K562 (cell line): ENCODE results near the gene MBD4. TPM values are rescaled to one million over a fixed set of nuclear protein-coding genes. Genes with fewer than 3 reads are reported as not detected.

ENCODE experiments used
- CBFA2T2 ChIP-seq: fragments of 450-650 bp; conservative IDR thresholded peaks from 2 replicates; pipeline ENCODE4 v1.6.1; 2017; ENCODE audit warnings: mild to moderate bottlenecking
- CBFA2T3 ChIP-seq: fragments of 450-650 bp; IDR thresholded peaks from 2 replicates; pipeline ENCODE4 v1.6.1; 2017
- EP300 ChIP-seq: IDR thresholded peaks from 2 replicates; pipeline ENCODE4 v1.6.1; 2012; ENCODE audit warnings: low read length, improper control_type of control experiment
- FOXK2 ChIP-seq, 2 experiments: fragments of 450-650 bp; IDR thresholded peaks in 1 of 2; conservative IDR thresholded peaks in 1 of 2; 2 replicates each; pipeline ENCODE4 v1.6.1; 2016; ENCODE audit warnings: low read depth in 2 of 2, mild to moderate bottlenecking in 1 of 2
- GATAD2B ChIP-seq: fragments of 450-650 bp; IDR thresholded peaks from 2 replicates; pipeline ENCODE4 v1.6.1; 2017; ENCODE audit warnings: mild to moderate bottlenecking, borderline replicate concordance
- JUND ChIP-seq, 2 experiments: IDR thresholded peaks; 2 replicates in 1 of 2; 3 replicates in 1 of 2; pipeline ENCODE4 v1.6.1; 2011; ENCODE audit warnings: borderline replicate concordance in 2 of 2, low read depth in 2 of 2, low read length in 2 of 2, improper control_type of control experiment in 1 of 2, missing biosample characterization in 1 of 2, missing genetic modification characterization in 1 of 2, missing genetic modification reagents in 1 of 2
- KDM5B ChIP-seq: fragments of 200-600 bp; sonication (generic); IDR thresholded peaks from 2 replicates; pipeline ENCODE4 v1.6.1; 2012; ENCODE audit warnings: low read depth, mild to moderate bottlenecking, moderate library complexity, low read length, control low read depth, inconsistent platforms; ENCODE audit not compliant: insufficient replicate concordance
- LCOR ChIP-seq: sonication (generic); formaldehyde crosslinking; IDR thresholded peaks from 2 replicates; pipeline ENCODE4 v1.8.0; 2022; ENCODE audit warnings: mild to moderate bottlenecking, missing genetic modification reagents
- MEIS2 ChIP-seq: fragments of 450-650 bp; IDR thresholded peaks from 2 replicates; pipeline ENCODE4 v1.6.1; 2014; ENCODE audit warnings: mild to moderate bottlenecking; ENCODE audit not compliant: partially characterized antibody
- NCOA1 ChIP-seq: fragments of 450-650 bp; IDR thresholded peaks from 2 replicates; pipeline ENCODE4 v1.6.1; 2016; ENCODE audit warnings: low read depth
- NCOA2 ChIP-seq, 2 experiments: fragments of 450-650 bp; IDR thresholded peaks; 2 replicates each; pipeline ENCODE4 v1.6.1; 2018; ENCODE audit warnings: mild to moderate bottlenecking in 2 of 2, moderate library complexity in 1 of 2; ENCODE audit not compliant: partially characterized antibody in 2 of 2
- NFE2 ChIP-seq: IDR thresholded peaks from 2 replicates; pipeline ENCODE4 v1.6.1; 2014; ENCODE audit warnings: antibody characterized with exemption, low read depth
- NFIC ChIP-seq: fragments of 450-650 bp; IDR thresholded peaks from 2 replicates; pipeline ENCODE4 v1.6.1; 2017; ENCODE audit warnings: mild to moderate bottlenecking, inconsistent platforms
- POLR2AphosphoS5 ChIP-seq: IDR thresholded peaks from 2 replicates; pipeline ENCODE4 v1.6.1; 2011; ENCODE audit warnings: mild to moderate bottlenecking, low read depth, low read length, moderate library complexity; ENCODE audit not compliant: control insufficient read depth, insufficient read depth
- RCOR1 ChIP-seq, 2 experiments: IDR thresholded peaks; 2 replicates each; pipeline ENCODE4 v1.6.1; 2012; ENCODE audit warnings: low read depth in 2 of 2, low read length in 2 of 2, borderline replicate concordance in 1 of 2, improper control_type of control experiment in 1 of 2
- TCF3 ChIP-seq: sonication (generic); formaldehyde crosslinking; IDR thresholded peaks from 2 replicates; pipeline ENCODE4 v1.4.0; 2020; ENCODE audit warnings: mild to moderate bottlenecking, missing genetic modification reagents
- TOE1 ChIP-seq, 2 experiments: fragments of 450-650 bp in 1 of 2; sonication (generic) in 1 of 2; formaldehyde crosslinking in 1 of 2; IDR thresholded peaks; 2 replicates each; pipeline versions ENCODE4 v1.7.1 to v1.8.0; 2016 to 2022; ENCODE audit warnings: borderline replicate concordance in 2 of 2, mild to moderate bottlenecking in 2 of 2, antibody characterized with exemption in 1 of 2, inconsistent platforms in 1 of 2, low read depth in 1 of 2, missing genetic modification reagents in 1 of 2, moderate library complexity in 1 of 2
- ZNF586 ChIP-seq: fragments of 450-650 bp; formaldehyde crosslinking; conservative IDR thresholded peaks from 2 replicates; pipeline ENCODE4 v1.4.0; 2020; ENCODE audit warnings: mild to moderate bottlenecking, moderate library complexity
- polyA plus RNA-seq, 8 experiments: library from polyadenylated mRNA; depleted of rRNA in 4 of 8; stranded (reverse) in 5 of 8; unstranded in 3 of 8; fragments of >200 nt; fragmentation: Nextera tagmentation in 2 of 8; fragmentation: Illumina TruSeq in 1 of 8; extraction: Ambion mirVana in 2 of 8; extraction: Trizol in 1 of 8; gene quantifications; 2 replicates each; pipeline versions ENCODE4 v1.2.1 to v1.2.3, GENCODE V29; 2011 to 2014; ENCODE audit warnings: inconsistent platforms in 1 of 8, missing spikeins in 1 of 8
- total RNA-seq, 7 experiments: library from RNA; depleted of rRNA in 6 of 7; stranded (reverse); fragments of >200 nt in 6 of 7; fragmentation: Illumina TruSeq in 2 of 7; extraction: Trizol in 2 of 7; gene quantifications; 2 replicates each; pipeline versions ENCODE4 v1.2.1 to v1.2.3, GENCODE V29; 2011 to 2021; ENCODE audit warnings: low replicate concordance in 1 of 7
- TF ChIP-seq, protein P1 (sequence below), 3 experiments: fragments of 200-800 bp in 1 of 3; sonication (Bioruptor generic) in 1 of 3; sonication (generic) in 1 of 3; formaldehyde crosslinking in 1 of 3; IDR thresholded peaks; 2 replicates each; pipeline versions ENCODE4 v1.6.1 to v1.8.0; 2016 to 2022; ENCODE audit warnings: mild to moderate bottlenecking in 2 of 3, missing compliant biosample characterization in 2 of 3, missing genetic modification characterization in 2 of 3, missing genetic modification reagents in 1 of 3
- TF ChIP-seq, protein P2 (sequence below): sonication (generic); formaldehyde crosslinking; IDR thresholded peaks from 2 replicates; pipeline ENCODE4 v1.8.1; 2023; ENCODE audit warnings: mild to moderate bottlenecking, missing genetic modification reagents
- TF ChIP-seq, protein P3 (sequence below), 2 experiments: fragments of 200-800 bp in 1 of 2; sonication (Bioruptor generic) in 1 of 2; sonication (generic) in 1 of 2; formaldehyde crosslinking in 1 of 2; IDR thresholded peaks in 1 of 2; conservative IDR thresholded peaks in 1 of 2; 2 replicates each; pipeline versions ENCODE4 v1.5.0 to v1.6.1; 2016 to 2020; ENCODE audit warnings: missing compliant biosample characterization in 1 of 2, missing genetic modification characterization in 1 of 2, missing genetic modification reagents in 1 of 2

MBD4 gene
- total and polyA plus RNA-seq, 9 of the 15 experiments (the other 6 are each of a cell fraction or from before 2014, with no cell fraction given): 13.3 to 63.9 (median 39.0) TPM

- TF ChIP-seq, protein P1, sequence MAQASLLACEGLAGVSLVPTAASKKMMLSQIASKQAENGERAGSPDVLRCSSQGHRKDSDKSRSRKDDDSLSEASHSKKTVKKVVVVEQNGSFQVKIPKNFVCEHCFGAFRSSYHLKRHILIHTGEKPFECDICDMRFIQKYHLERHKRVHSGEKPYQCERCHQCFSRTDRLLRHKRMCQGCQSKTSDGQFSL (CRISPR knock-in tag; IDR thresholded peaks at IDR 0.05): 0 out of 2 replicates have a peak, but pooled peaks have one; percentile 23
- TF ChIP-seq, protein P1 (tag; IDR thresholded peaks at IDR 0.05): no peak
- TF ChIP-seq MEIS2 (peak; percentile 75), JUND (IDR thresholded peaks at IDR 0.05; ENCODE audit: borderline replicate concordance, low read depth, low read length) (peak; percentile 93), JUND (tag; IDR thresholded peaks at IDR 0.05; ENCODE audit: borderline replicate concordance, low read depth, low read length) (peak; percentile 90; the same call in 2 of the 3 replicates), CBFA2T3 (peak; percentile 91), GATAD2B (0 out of 2 replicates have a peak, but pooled peaks have one; percentile 11), EP300 (peak; percentile 76; the same call in 1 of the 2 replicates), KDM5B (no peak), TCF3 (CRISPR knock-in tag) (peak; percentile 87), NFE2 (peak; percentile 30; the same call in 1 of the 2 replicates), NCOA2 (IDR thresholded peaks at IDR 0.05; ENCODE audit: partially characterized antibody in 2 of 2) (peak in 1 of 2 experiments; percentile 46), RCOR1 (IDR thresholded peaks at IDR 0.05; ENCODE audit: borderline replicate concordance in 1 of 2, low read depth in 2 of 2, low read length in 2 of 2) (peak in 1 of 2 experiments; percentile 35; a peak in 1 of 4 replicates), FOXK2 (conservative IDR thresholded peaks at IDR 0.05 in 1 of 2, IDR thresholded peaks at IDR 0.05 in 1 of 2; ENCODE audit: low read depth in 2 of 2) (peak; percentile 48 to 69), ZNF586 (CRISPR knock-in tag) (no peak), TOE1 (IDR thresholded peaks at IDR 0.05; ENCODE audit: borderline replicate concordance) (0 out of 2 replicates have a peak, but pooled peaks have one; percentile 10), TOE1 (CRISPR knock-in tag; IDR thresholded peaks at IDR 0.05; ENCODE audit: borderline replicate concordance, low read depth) (no peak), CBFA2T2 (peak; percentile 84), NCOA1 (peak; percentile 50; the same call in 1 of the 2 replicates), NFIC (peak; percentile 15), LCOR (CRISPR knock-in tag) (peak; percentile 87; the same call in 1 of the 2 replicates), POLR2AphosphoS5 (peak; percentile 61)
- TF ChIP-seq, protein P2, sequence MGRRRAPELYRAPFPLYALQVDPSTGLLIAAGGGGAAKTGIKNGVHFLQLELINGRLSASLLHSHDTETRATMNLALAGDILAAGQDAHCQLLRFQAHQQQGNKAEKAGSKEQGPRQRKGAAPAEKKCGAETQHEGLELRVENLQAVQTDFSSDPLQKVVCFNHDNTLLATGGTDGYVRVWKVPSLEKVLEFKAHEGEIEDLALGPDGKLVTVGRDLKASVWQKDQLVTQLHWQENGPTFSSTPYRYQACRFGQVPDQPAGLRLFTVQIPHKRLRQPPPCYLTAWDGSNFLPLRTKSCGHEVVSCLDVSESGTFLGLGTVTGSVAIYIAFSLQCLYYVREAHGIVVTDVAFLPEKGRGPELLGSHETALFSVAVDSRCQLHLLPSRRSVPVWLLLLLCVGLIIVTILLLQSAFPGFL (CRISPR knock-in tag): no peak
- TF ChIP-seq, protein P3, sequence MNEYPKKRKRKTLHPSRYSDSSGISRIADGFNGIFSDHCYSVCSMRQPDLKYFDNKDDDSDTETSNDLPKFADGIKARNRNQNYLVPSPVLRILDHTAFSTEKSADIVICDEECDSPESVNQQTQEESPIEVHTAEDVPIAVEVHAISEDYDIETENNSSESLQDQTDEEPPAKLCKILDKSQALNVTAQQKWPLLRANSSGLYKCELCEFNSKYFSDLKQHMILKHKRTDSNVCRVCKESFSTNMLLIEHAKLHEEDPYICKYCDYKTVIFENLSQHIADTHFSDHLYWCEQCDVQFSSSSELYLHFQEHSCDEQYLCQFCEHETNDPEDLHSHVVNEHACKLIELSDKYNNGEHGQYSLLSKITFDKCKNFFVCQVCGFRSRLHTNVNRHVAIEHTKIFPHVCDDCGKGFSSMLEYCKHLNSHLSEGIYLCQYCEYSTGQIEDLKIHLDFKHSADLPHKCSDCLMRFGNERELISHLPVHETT (CRISPR knock-in tag; conservative IDR thresholded peaks at IDR 0.05 in 1 of 2, IDR thresholded peaks at IDR 0.05 in 1 of 2): no peak
These were observed 25.9 kb downstream of the MBD4 start (continued) for GRCh38 chr3:129413687-129414506.
